Adrenal gland (tissue), 5 donors: ENCODE data around the gene KCNMA1.

Experiments used
- POLR2A ChIP-seq, 2 donors: fragments of 450-650 bp; IDR thresholded peaks; one replicate each; pipeline ENCODE4 v1.6.1; 2017; ENCODE audit warnings: antibody characterized with exemption in 2 of 2, mild to moderate bottlenecking in 2 of 2, moderate library complexity in 1 of 2
- TF ChIP-seq, protein P1 (sequence below), 6 experiments: fragments of 450-650 bp in 4 of 6; fragments of 200-600 bp in 2 of 6; sonication (generic) in 1 of 6; IDR thresholded peaks; 1 replicate in 5 of 6; 2 replicates in 1 of 6; pipeline versions ENCODE4 v1.5.1 to v1.8.0; 2016 to 2021; ENCODE audit warnings: antibody characterized with exemption in 6 of 6, mild to moderate bottlenecking in 2 of 6, moderate library complexity in 1 of 6
- donor health status: DM: no; HTN: no; CAD: no.

DNA sequence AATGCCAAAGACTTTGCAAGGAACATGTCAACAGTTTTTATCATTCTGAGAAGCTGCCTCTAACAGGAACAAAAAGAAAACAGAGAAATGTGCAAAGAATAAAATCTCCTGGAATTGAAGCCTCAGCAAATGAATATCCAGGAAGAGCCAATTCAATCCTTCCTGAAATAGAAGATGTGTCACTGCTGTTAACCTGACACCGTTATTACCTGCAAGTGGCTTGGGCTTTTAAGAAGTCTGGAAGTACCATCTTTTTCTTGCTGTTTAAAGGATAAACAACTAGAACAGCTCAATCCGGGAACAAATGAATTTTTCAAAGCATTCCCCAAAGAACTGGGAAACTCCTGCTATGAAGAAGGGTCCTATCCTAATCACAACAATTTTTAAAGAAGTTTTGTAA lies 434.8 kb downstream of the KCNMA1 start:
- TF ChIP-seq, protein P1, sequence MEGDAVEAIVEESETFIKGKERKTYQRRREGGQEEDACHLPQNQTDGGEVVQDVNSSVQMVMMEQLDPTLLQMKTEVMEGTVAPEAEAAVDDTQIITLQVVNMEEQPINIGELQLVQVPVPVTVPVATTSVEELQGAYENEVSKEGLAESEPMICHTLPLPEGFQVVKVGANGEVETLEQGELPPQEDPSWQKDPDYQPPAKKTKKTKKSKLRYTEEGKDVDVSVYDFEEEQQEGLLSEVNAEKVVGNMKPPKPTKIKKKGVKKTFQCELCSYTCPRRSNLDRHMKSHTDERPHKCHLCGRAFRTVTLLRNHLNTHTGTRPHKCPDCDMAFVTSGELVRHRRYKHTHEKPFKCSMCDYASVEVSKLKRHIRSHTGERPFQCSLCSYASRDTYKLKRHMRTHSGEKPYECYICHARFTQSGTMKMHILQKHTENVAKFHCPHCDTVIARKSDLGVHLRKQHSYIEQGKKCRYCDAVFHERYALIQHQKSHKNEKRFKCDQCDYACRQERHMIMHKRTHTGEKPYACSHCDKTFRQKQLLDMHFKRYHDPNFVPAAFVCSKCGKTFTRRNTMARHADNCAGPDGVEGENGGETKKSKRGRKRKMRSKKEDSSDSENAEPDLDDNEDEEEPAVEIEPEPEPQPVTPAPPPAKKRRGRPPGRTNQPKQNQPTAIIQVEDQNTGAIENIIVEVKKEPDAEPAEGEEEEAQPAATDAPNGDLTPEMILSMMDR (IDR thresholded peaks at IDR 0.05): no peak
- no peak for TF ChIP-seq POLR2A (IDR thresholded peaks at IDR 0.05)
